Cerebellar cortex (tissue), 1 donor: ENCODE results near the gene TRANK1.

Experiments
- DNase-seq: peaks from one replicate; pipeline ENCODE4 v3.0.0-alpha.2; 2015; ENCODE audit warnings: low spot score

Gene TRANK1

GRCh38 chr3:36843065-36844051 is 101.5 kb downstream of the TRANK1 start:
- DNase-seq, result peak; percentile 62

- DNase-seq, result no peak
Measured at GRCh38 chr3:36842275-36842674, 102.6 kb downstream of the TRANK1 start.

DNA sequence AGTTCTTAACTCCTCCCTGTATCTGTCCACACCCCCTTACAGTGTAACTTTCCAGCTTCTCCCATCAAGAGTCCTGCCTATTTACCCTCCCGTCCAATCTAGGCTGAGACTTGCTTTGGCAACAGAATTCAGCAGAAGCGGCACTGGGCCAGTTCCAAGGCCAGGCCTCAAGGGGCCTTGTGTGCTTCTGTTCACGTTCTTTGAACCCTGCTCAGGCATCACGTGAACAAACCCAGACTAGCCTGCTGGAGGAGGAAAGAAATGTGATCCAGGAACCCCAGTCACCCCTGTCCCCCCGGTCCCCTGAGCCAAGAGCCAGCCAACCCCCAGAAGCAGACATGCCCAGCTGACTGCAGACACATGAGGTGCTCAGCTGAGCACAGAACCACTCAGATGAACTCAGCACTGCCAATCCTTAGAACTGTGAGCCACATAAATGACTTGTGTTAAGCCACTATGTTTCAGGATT is 104.4 kb downstream of the TRANK1 start:
- no peak for DNase-seq

GRCh38 chr3:36837089-36837488 is 107.8 kb downstream of the TRANK1 start:
- DNase-seq, result no peak

DNA sequence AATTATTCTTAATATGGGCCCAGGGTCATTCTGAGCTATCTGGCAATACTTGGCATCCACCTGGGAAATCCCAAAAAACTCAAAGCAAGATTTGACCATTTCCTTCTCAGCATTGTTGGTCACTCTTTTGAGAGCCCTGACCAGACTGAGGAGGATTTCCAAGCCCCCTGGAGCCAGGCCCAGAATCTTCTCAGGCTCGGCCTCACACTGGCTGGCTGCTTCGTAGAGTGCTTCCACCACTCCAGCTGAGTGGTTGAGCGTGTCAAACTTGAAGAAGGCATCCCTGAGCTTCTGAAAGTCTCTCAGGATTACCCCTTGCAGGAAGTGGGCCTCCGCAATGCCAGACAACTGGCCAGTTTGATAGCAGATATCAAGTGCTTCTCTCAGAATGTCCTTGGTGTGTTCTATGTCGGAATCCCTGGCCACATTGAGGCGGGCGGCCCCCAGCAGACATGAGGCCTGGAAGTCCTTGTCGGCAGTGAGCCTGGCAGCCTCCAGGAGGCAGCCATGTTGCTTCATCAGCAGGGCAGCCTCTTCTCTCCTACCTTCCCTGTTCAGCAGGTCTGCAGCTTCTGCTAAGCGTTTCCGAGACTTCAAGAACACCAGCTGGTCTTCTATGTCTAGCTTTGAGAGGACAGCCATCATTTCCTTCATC is 111.6 kb downstream of the TRANK1 start:
- no peak for DNase-seq

- DNase-seq, result no peak
Measured at GRCh38 chr3:36832406-36832805, 112.4 kb downstream of the TRANK1 start.

GRCh38 chr3:36827133-36827532 is 117.7 kb downstream of the TRANK1 start:
- DNase-seq, result peak; percentile 36

DNA sequence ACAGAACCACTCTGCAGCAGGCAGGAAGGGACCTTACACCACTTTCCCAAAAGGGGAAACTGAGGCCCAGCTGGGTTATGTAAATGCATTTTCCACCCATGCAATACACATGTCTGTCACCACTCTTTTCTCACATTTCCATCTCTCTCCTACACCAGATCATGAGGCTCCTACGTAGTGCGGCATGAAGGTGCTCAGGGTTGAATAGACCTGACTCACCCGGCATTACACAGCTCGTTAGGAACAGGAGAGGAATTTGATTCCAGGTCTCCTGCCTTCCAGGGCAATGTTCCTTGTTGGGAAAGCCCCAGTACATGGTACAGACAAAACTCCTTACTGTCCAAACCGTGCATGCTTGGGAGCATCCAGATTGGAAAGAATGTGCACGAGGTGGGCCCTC is 118.6 kb downstream of the TRANK1 start:
- DNase-seq, result no peak

- DNase-seq, result no peak
Measured at GRCh38 chr3:36824443-36824842, 120.4 kb downstream of the TRANK1 start.

- peak; percentile 64 for DNase-seq
Measured at GRCh38 chr3:36823806-36824205, 121.0 kb downstream of the TRANK1 start.

- DNase-seq, result no peak
Measured at GRCh38 chr3:36820083-36820482, 124.8 kb downstream of the TRANK1 start.

- no peak for DNase-seq
Measured at GRCh38 chr3:36817806-36818533, 126.9 kb downstream of the TRANK1 start.

- DNase-seq, result no peak
Measured at GRCh38 chr3:36815375-36815774, 129.5 kb downstream of the TRANK1 start.

- no peak for DNase-seq
Measured at GRCh38 chr3:36814776-36815175, 130.1 kb downstream of the TRANK1 start.

DNA sequence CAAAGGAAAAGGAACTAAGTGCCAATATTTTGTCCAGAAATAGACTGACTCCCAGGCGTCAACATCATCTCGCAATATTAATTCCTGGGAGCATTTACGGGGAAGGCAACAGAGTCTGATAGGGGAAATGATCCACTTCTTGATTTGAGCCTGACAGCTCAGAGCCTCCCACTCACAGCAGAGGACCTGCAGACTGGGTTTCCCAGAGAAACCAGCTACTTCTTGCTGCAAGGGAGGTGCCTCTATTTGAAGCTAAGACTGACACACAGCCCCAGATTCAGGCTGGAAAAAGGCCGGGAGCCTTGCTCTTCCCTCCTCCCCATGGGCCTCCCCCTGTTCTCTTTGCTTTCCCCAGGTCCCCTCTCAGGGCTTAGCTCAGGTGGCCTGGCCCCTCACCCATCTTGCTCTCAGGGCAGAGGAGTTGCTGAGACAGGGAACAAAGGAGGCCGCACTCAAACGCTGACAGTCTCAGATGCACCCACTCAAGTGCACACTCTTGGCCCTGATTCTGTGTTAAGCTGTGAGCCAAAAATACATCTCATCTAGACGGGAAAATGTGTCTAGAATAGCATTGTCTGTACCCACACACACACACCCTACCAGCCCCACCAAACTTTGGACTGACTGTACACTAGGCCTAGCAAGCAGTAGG is 130.7 kb downstream of the TRANK1 start:
- no peak for DNase-seq

GRCh38 chr3:36813305-36813704 is 131.5 kb downstream of the TRANK1 start:
- no peak for DNase-seq

GRCh38 chr3:36812240-36812639 is 132.6 kb downstream of the TRANK1 start:
- no peak for DNase-seq

GRCh38 chr3:36811768-36812167 is 133.1 kb downstream of the TRANK1 start:
- DNase-seq, result no peak

DNA sequence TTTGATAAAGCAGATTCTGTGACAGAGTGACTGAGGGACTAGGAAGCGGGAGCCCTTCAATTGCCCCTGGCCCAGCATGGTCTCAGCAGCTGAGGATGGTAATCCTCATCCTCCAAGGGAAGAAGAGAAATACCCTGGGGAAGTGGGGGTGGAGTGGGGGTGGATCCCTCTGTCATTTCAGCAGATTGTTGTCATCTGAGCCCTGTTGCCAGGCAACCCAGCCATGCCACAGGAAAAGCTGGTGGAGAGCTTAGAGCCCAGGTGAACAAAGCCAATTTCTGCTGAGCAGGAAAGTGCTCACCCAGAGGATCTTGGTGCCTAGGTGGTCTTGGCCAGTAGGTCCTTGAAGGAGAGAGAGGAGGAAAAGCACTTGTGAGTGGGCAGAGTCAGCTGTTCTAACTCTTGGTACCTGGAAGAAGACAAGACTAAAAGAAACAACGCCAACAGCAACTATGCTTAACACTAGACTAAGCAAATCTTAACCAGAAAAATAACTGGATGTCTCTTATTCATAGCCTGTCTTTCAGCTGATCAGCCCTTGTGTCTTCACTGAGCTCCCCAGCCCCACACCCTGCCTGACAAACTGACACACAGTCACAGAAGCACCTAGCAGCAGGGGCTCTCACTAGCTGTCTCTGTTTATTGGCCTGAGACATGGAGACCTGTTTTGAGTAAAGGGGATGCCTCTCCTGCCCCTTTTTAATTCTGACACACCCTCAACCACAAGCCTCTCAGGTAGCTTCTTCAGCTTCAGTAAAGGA is 140.4 kb downstream of the TRANK1 start:
- DNase-seq, result no peak

DNA sequence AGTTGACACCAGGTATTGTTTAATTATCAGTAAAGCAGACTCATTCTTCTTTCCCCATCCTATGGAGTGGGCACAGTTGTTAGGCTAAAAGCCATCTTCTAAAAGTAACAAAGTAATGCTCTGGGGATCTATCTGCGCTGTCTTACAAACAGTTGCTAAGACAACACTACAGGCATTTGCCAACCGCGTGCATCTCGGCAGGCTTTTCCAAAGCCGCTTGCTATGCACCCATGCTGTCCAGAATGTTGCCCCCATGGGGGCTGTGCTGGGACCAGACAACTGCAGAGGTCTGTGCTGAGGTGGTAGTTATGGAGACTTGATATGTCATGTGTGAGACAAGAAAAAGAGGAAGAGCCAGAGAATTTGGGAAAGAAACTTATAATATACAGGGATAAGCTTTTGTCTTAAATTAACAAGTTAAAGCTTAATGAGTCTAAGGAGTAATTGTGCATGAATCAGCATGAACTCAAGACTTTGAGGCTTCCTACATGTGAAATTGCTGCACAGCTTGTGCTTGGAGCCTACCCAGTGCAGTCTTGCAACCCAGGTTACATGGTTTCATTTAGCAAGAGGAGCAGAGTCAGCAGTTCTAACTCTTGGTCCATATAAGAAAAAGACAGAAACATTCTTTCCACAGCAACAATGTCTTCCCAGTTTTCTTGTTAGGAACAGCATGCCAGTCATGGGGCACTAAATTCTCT is 141.6 kb downstream of the TRANK1 start:
- no peak for DNase-seq
